Cardiac septum (tissue), 1 donor: ENCODE data around the gene OPTN. TPM values are rescaled to one million over a fixed set of nuclear protein-coding genes. Genes with fewer than 3 reads are reported as not detected.
"Not testable (repeated sequence)": the region's sequence is repeated elsewhere in the genome, so short reads cannot be mapped to it uniquely, and the experiment has no call there.

Source experiments
- DNase-seq: peaks from one replicate; pipeline ENCODE4 v3.0.0-alpha.2; 2020; ENCODE audit warnings: low spot score
- intact Hi-C: fragments of 100-400 bp; cut with DNase I; formaldehyde crosslinking; loops from one replicate; pipeline ENCODE4 v1.14.0; 2022
- long read RNA-seq: library from polyadenylated mRNA; unstranded; transcript quantifications from one replicate; pipeline ENCODE4 v2.0.0, GENCODE V29; 2021
- total RNA-seq: library from RNA; stranded (reverse); fragmentation: NEBNext Ultra II Directional; extraction: Animal tissue kit (Norgen Biotek cat#: 25700); gene quantifications from one replicate; pipeline ENCODE4 v1.2.1, GENCODE V29; 2021
- donor health status: DM: no; HTN: no; CAD: no.

OPTN gene
- 126 TPM for total RNA-seq
- long read RNA-seq, transcript OPTN-205 (14 exons, 3,321 nt), result major isoform, 182 of 332 reads
- long read RNA-seq, transcript OPTN-202 (15 exons, 3,400 nt), result minor isoform, 21 of 332 reads
- long read RNA-seq, partial matches to known transcripts, result 53 of 332 reads
- long read RNA-seq, other reads (novel, unspliced or antisense), result 74 of 332 reads

DNA sequence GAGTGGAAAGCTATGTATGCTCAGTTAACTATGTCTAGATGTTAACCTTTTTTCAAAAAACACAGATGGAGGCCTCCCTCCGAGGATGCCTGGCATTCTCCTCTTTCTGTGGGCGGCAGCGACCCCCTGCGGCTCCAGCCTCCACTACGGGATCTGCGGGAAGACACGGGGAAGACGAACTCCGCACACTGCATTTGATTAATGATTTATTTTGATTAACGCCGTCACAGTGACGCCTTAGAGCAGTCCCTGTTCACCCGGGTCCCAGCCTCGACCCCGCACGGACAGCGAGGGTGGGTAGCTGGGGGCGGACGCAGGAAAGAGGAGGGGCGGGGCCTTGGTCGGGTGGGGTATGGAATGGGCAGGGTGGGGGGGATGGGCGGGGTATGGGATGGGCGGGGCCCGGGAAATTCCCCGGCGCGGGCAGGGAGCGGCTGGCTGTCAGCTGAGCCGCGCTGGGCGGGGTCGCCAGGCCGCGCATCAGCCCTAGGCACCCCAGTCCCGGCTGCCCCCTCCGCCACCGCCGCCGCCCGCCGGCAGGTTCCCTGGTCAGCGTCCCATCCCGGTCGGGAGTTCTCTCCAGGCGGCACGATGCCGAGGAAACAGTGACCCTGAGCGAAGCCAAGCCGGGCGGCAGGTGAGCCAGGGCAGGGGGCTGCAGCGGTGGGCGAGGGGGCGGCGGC is at the start of gene OPTN:
OPTN (plus strand) TSS at position 498 of the 683 bp plus-strand sequence. CDS start 8,960 bp downstream, outside the sequence.
- peak; percentile 88 for DNase-seq
- intact Hi-C loops, result no loop called here

DNA sequence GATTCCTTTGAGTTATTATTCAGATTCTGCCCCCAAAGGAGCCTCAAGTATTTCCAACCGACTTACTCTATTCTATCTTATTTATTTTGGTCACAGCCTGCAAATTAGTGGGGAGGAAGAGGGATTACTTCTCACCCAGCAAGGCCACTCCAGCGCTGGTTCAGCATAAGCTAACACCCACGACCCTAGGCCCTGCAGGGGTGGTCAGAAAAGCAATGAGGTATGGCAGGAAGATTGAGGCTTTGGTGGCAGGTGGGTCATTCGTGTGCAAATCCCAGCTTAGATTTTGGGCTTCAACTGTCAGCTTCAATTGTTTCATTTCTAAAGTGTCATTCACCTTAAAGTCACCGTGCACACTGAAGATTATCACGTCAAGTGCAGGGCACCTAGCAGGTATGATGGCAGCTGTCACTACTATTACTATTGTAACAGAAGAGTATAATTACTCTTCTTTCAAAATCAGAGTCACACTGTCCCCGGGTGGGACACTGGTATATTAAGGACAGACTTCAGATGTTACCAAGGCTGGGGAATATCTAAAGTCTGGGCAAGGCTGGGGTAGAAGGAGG is 48.8 kb upstream of the OPTN start:
- DNase-seq, result no peak
- intact Hi-C loops, result no loop called here

DNA sequence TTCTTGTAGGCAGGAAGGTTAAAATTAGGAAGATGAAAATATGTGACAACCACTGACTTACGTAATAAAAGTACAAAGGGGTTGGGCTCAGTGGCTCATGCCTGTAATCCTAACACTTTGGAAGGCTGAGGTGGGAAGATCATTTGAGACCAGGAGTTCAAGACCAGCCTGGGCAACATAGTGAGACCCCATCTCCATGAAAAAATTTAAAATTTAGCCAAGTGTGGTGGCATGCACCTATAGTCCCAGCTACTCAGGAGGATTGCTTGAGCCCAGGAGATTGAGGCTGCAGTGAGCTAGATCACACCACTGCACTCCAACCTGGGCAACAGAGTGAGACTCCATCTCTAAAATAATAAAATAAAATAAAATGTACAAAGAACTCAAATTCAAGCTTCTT is 46.8 kb upstream of the OPTN start:
- intact Hi-C loops, DNase-seq: not testable (repeated sequence)

DNA sequence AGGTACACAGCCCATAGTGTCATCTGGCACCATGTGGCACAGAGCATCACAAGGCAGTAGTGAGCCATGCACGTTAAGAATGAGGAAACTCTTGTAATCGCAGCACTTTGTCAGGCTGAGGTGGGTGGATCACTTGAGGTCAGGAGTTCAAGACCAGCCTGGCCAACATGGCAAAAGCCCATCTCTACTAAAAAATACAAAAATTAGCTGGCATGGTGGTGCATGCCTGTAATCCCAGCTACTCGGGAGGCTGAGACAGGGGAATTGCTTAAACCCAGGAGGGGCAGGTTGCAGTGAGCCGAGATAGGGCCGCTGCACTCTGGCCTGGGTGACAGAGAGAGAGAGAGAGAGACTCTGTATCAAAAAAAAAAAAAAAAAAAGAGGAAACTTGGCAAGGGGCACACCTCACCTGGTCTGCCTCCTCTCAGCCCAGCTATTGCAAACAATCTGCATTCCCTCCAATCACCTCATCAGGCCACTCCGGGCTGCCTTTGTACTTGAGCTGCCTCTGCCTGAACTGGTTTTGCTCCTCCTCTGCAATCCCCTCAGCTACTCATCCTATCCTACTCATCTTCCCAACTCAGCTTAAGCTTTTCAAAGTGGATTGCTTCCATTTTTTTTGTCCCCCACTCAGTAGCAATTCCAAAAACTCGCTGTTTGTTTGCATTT is 46.0 kb upstream of the OPTN start:
- intact Hi-C loops, result no loop called here
- no peak for DNase-seq

DNA sequence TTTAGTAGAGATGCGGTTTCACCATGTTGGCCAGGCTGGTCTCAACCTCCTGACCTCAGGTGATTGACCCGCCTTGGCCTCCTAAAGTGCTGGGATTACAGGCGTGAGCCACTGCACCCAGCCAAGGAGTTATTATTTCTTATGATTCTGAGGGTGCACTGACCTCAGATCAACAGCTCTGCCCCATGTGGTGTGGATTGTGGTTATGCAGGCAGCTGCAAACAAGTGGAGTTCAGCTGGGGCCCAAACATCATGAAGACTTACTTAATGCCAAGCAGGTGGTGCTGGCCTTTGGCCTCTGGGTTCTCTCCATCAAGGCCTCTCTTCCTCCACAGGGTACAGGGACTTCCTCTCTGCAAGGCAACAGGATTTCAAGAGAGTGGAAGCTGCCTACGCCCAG is 45.1 kb upstream of the OPTN start:
- intact Hi-C loops, result no loop called here
- no peak for DNase-seq

DNA sequence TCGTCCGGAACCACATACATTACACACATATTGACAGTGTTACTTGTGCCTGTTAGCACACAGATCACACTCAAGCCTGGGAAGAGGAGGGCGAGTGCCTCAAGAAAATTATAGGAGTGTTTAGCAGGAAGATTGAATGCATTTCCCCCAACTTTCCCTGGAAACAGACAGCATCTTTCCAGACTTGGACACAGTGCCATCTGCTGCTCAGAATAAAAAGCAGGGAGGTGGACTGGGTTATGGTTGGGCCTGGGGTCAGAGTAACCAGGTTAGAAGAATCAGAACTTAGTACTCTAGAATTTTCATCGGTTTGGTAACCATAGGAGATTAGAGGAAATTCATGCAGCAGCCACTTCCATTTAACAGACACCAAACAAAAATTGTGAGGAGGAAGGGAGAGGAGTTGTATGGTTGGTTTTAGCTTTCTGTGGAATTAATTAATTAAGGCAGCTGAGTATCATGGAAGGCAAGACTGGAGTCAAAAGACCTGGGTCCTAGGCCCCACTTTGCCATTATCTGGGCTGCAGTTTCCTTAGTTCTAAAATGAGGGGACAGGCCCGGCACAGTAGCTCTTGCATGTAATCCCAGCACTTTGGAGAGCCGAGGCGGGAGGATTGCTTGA is 43.4 kb upstream of the OPTN start:
- DNase-seq, result no peak
- intact Hi-C loops, result no loop called here

DNA sequence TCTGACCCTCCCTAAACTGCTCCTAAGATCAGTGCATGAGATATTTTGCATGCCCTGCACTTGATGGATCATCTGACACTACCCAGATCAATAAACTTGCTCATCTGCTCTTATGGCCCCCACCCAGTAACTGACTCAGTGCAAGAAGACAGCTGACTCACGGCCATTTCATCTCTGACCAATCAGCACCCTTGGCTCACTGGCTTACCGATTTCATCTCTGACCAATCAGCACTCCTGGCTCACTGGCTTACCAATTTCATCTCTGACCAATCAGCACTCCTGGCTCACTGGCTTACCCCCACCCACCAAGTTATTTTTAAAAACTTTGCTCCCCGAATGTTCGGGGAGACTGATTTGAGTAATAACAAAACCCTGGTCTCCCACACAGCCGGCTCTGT is 37.2 kb upstream of the OPTN start:
- DNase-seq, result no peak
- intact Hi-C loops, result no loop called here

DNA sequence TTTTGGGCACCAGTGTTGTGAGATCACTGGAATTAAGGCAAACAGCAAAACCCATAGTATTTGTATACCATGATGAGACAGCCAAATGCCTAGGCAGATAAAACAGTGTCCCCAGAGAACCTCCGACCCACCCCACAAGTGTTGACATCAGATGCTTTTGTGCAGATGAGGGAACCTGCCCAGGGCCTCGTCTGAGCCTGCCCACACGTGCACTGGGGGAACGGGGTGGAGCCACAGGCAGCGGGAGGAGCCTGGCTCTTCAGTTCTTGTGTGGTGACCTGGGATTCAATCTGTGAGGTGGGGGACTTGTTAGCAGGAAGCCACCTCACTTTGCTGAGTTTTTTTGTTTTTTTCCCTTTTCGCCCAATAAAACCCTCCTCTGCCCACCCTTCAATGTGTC is 33.4 kb upstream of the OPTN start:
- no peak for DNase-seq
- intact Hi-C loops, result no loop called here

DNA sequence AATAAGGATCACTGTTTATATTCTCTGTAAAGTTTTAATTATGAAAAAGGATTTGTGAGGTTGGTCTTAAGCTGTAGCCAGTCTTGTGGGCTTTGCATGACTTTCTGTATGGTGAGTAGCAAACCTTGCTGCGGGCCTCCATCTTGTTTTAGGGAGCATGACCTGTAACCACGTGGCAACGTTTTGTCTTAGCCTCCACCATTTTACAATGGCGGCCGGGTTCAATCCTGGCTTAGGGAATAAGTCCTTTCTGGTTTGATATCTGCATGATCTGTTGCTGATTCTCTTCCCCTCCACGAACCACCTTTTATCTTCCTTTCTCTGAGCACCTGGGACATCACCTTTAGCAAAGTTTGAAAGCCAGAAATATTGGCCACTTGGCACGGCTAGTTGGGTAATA is 32.5 kb upstream of the OPTN start:
- DNase-seq, result no peak
- intact Hi-C loops, result no loop called here

DNA sequence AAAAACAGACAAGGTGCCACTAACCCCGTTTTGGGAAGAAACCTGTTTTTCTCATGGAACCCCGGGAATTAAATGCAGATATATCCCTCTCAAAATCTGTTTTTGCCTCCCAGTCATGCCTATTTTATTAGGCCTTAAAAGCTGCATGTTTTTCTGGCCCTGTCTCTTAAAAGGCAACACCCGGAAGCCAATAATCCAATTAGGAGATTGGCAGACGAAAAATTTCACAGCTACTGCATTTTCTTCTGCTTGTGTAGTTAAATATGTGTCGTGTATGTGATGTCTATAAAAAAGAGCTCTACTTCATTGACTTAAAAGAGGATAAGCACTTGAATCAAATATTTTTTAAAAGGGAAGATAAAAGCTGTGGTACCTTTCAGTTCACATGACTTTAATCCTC is 31.9 kb upstream of the OPTN start:
- no peak for DNase-seq
- intact Hi-C loops, result no loop called here

DNA sequence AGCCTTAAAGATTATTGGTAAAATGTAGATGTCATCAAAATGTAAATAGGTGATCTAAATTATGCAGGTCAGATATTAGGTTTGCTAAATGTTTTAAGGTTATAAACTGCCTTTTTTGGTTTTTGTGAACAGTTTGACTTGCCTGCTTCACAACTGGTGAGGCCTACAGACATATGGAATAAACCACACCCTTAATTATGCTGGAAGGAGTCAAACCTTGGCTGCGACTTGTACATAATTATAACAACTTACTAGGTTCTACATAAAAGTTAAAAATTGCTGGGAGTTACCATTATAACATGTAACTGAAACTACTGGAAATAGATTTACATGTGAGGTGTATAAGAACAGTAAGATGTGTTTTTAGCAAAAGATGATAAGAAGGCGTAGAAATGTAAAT is 31.5 kb upstream of the OPTN start:
- intact Hi-C loops, result no loop called here

DNA sequence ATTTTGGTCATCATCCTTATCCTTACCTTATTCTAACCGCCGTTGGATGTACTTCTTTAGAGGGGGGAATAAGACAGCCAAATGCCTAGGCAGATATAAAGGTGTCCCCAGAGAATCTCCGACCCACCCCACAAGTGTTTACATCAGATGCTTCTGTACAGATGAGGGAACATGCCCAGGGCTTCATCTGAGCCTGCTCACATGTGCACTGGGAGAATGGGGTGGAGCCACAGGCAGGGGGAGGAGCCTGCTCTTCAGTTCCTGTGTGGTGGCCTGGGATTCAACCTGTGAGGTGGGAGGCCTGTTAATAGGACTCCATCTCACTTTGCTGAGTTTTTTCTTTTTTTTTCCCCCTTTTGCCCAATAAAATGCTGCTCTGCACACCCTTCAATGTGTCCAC is 27.6 kb upstream of the OPTN start:
- intact Hi-C loops, result loop anchor here (10.0 kb wide), 3 partner anchors 168 to 358 kb away; no protein-coding TSS in a partner anchor
- DNase-seq, result no peak

More for the DNA sequence above, 31.5 kb upstream of the OPTN start:
- DNase-seq, result no peak

DNA sequence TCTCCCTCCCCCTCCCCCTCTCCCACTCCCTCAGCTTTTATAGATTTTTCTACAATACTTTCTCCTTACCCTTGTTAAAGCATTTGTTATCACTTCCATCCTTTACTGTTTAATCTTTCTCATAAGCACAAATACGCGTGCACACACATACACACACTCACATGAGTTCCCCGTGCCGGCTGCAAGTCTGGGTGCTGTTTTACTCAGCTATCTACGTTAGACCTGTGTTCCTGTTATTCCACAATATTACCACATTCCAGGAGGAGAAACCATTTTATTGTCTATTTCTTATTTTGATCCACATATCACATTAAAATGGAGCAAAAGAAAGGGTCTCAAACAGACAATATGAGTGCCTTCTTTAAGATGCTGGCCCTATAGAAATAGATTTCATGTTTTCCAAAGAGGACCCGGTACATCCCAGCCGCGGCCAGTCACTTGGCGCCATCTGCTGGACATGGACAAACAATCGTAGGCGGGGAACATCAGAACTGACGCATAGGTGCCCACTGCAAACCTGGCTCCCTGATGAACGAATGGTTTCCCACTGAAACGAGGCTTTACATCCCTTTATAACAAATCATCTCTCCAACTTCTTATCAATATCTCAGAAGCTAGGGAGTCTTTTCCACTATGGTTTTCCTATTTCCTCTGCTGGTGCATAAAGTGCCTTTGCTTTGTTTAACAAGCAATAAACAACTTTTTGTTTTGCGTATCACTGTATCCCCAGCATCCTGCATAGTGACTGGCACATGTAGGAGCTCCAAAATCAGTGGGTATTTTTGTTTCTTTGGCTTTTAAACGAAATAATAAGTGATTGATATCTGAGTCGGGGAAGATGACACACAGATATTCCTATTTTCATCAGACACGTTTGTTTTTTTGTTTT is 25.2 kb upstream of the OPTN start:
- DNase-seq, result no peak
- intact Hi-C loops, result loop anchor here (10.0 kb wide), 3 partner anchors 170 to 360 kb away; no protein-coding TSS in a partner anchor

DNA sequence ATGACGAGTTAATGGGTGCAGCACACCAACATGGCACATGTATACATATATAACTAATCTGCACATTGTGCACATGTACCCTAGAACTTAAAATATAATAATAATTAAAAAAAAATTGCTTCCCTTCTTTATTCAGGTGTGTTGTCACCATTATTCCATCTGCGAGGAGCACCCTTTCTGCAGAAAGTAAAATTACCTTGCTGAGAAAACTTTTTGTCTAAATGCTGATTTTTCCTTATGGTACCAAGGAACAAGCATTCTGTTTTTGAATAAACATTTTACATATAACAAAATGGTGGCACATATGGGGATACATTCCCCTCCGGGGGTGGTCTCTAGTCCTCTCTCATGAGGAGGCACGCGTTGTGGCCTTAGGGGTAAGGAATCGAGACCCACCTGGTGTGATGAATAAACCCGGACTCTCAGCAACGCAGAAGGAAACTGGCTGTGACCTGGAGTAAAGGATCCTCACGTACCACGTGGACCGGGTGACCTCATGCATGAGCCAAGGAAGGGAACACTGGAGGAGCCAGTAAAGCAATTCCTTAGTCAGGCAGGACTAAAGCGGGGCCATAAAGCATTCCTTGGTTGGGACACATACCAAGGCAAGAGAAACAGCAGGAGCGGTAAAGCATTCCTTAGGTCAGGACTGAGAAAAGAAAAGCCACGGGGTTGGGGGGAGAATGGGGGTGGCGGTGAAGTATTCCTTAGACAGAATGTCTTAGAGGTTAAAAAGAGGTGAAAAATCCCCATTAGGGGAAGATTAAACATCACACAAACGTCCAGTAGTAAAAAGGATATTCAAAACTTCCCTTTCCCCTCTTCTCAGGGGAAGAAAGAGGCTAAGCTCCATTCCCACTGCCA is 20.8 kb upstream of the OPTN start:
- intact Hi-C loops, result loop anchor here (10.0 kb wide), 3 partner anchors 174 to 364 kb away; no protein-coding TSS in a partner anchor

DNA sequence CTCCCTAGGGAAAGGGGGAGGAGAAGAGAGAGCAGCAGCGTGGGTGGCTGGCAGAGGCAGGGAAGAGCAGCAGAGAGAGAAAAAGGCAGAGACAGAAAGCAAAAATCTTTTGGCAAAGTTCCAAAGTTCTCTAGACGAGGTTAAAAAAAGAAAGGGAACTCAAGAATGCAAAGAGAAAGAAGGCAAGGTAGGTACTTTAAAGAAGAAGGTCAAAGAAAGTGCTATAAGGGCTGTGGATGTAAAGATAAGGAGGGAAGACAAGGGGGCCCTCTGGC is 20.2 kb upstream of the OPTN start:
- intact Hi-C loops, result loop anchor here (10.0 kb wide), 3 partner anchors 175 to 365 kb away; no protein-coding TSS in a partner anchor
- no peak for DNase-seq

More for the DNA sequence above, 20.8 kb upstream of the OPTN start:
- no peak for DNase-seq

DNA sequence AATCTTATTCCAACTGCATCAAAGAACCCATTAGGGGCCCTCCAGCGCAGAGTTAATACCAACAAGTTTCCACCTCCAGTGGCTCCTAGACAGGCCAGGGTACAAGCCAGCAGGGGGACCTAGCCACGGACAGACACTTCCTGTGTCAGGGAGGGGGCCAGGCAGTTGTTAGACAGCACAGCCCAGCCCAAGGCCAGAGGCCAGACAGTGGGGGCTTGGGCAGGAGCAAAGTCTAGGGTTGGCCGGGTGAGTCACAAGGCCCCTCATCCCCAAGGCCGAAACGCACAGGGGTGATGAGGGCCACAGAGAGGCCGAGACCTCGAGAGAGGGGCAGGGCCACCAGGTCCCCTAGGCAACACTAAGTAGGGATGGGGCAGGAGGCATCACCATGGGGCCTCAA is 19.3 kb upstream of the OPTN start:
- DNase-seq, result no peak
- intact Hi-C loops, result no loop called here

DNA sequence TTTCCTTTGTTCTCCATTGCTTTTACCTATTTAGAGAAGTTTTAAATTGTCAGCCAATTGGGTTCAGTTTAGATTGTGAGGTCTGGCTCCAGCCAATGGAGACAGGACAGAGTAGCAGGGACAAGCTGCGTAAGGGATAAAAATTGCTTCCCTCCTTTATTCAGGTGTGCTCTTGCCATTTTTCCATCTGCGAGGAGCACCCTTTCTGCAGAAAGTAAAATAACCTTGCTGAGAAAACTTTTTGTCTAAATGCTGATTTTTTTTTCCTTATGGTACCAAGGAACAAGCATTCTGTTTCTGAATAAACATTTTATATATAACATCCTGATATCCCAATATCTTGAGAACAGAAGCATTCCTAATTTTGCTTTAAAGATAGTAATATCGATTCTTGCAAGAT is 16.3 kb upstream of the OPTN start:
- intact Hi-C loops, DNase-seq: not testable (repeated sequence)

DNA sequence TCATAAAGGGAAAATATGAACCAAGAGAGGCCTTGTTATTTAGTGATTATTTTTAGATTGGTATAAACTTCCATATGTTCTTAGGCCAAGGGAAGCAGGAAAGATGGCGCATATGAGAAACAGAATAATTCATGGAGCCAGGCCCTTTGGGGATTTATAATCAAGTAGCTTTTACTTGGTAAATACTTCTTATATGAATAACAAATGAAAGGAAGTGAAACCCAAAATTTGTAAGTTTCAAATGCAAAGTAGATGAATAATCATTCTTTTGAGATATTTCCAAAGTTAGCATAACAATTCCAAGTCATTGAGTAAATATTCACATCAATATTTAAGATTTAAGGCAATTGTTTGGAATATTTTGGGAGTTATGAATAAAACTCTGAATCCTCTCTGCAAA is 13.9 kb upstream of the OPTN start:
- intact Hi-C loops, result no loop called here

More for the DNA sequence above, 13.9 kb upstream of the OPTN start:
- DNase-seq, result no peak
